H1 (cell line): ENCODE results near the gene CCDC12. TPM values are rescaled to one million over a fixed set of nuclear protein-coding genes. Genes with fewer than 3 reads are reported as not detected.

ENCODE experiments used
- CTCF ChIA-PET: fragments of 300-600 bp; sonication (Branson Sonifier 250); formaldehyde crosslinking; loops from one replicate; lab custom pipeline; 2021; ENCODE audit not compliant: partially characterized antibody; lab: Charles Lee
- POLR2A ChIA-PET: fragments of 300-600 bp; sonication (Branson Sonifier 250); formaldehyde crosslinking; loops from one replicate; lab custom pipeline; 2021; ENCODE audit warnings: inconsistent platforms; ENCODE audit not compliant: partially characterized antibody; lab: Charles Lee
- DNase-seq, 2 experiments: peaks; one replicate each; pipeline versions ENCODE4 v3.0.0 to v3.0.0-alpha.2; 2010 to 2022; ENCODE audit warnings: low spot score in 2 of 2, low read depth in 1 of 2, mixed read lengths in 1 of 2
- FAIRE-seq: peaks from 2 replicates; lab custom pipeline; 2011; peaks lifted over from hg19 to GRCh38; lab: Jason Lieb, UNC
- H2AFZ ChIP-seq: 2 replicates; pipeline ENCODE4 v1.8.1; 2012; ENCODE audit warnings: low read length, inconsistent platforms
- H2AK5ac ChIP-seq: 2 replicates; pipeline ENCODE4 v1.6.1; 2013; ENCODE audit warnings: low read depth, low read length
- H2BK120ac ChIP-seq: replicated peaks from 2 replicates; pipeline ENCODE3; 2013; ENCODE audit warnings: low read depth, low read length, inconsistent platforms
- H2BK12ac ChIP-seq: 2 replicates; pipeline ENCODE4 v1.6.1; 2013; ENCODE audit warnings: low read depth, low read length
- H2BK15ac ChIP-seq: 2 replicates; pipeline ENCODE4 v1.6.1; 2013; ENCODE audit warnings: low read length
- H2BK20ac ChIP-seq: 2 replicates; pipeline ENCODE4 v1.6.1; 2013; ENCODE audit warnings: low read length
- H2BK5ac ChIP-seq: 2 replicates; pipeline ENCODE4 v1.6.1; 2013; ENCODE audit warnings: low read depth, low read length
- H3K14ac ChIP-seq: 2 replicates; pipeline ENCODE4 v1.6.1; 2013; ENCODE audit warnings: inconsistent platforms; ENCODE audit not compliant: insufficient read length
- H3K18ac ChIP-seq: 2 replicates; pipeline ENCODE4 v1.6.1; 2013; ENCODE audit warnings: low read length; ENCODE audit errors: extremely low read depth
- H3K23ac ChIP-seq: 2 replicates; pipeline ENCODE4 v1.6.1; 2013; ENCODE audit warnings: inconsistent platforms; ENCODE audit not compliant: insufficient read length
- H3K23me2 ChIP-seq: 2 replicates; pipeline ENCODE4 v1.6.1; 2013; ENCODE audit warnings: low read depth, low read length
- H3K27ac ChIP-seq: 2 replicates; pipeline ENCODE4 v1.6.1; 2011; ENCODE audit warnings: low read depth, low read length, inconsistent platforms
- H3K27me3 ChIP-seq, 4 experiments: replicated peaks in 1 of 4; 1 replicate in 1 of 4; 2 replicates in 3 of 4; pipeline versions ENCODE4 v1.6.1 to v1.8.1; 2011 to 2013; ENCODE audit warnings: low read length in 3 of 4, mild to moderate bottlenecking in 3 of 4, inconsistent platforms in 2 of 4, mixed read lengths in 2 of 4, moderate library complexity in 1 of 4; ENCODE audit not compliant: control insufficient read depth in 3 of 4, insufficient read depth in 3 of 4; ENCODE audit errors: extremely low read depth in 1 of 4
- H3K36me3 ChIP-seq, 4 experiments: 2 replicates each; pipeline versions ENCODE4 v1.6.1 to v1.8.1; 2011 to 2013; ENCODE audit warnings: mild to moderate bottlenecking in 4 of 4, low read length in 3 of 4, moderate library complexity in 2 of 4, control low read depth in 1 of 4, inconsistent platforms in 1 of 4; ENCODE audit not compliant: insufficient read depth in 4 of 4, control insufficient read depth in 2 of 4
- H3K4ac ChIP-seq: replicated peaks from 2 replicates; pipeline ENCODE3; 2013; ENCODE audit warnings: low read length, low read depth, mixed read lengths, inconsistent platforms; ENCODE audit not compliant: insufficient read length
- H3K4me1 ChIP-seq, 4 experiments: replicated peaks in 1 of 4; 1 replicate in 1 of 4; 2 replicates in 3 of 4; pipeline versions ENCODE4 v1.6.1 to v1.8.1; 2011 to 2013; ENCODE audit warnings: low read length in 3 of 4, inconsistent platforms in 2 of 4, mixed read lengths in 1 of 4; ENCODE audit not compliant: insufficient read depth in 4 of 4, control insufficient read depth in 3 of 4
- H3K4me2 ChIP-seq, 2 experiments: 2 replicates each; pipeline versions ENCODE4 v1.6.1 to v1.8.1; 2011 to 2013; ENCODE audit warnings: low read depth in 2 of 2, low read length in 2 of 2, control low read depth in 1 of 2, inconsistent platforms in 1 of 2, mild to moderate bottlenecking in 1 of 2; ENCODE audit not compliant: insufficient read depth in 1 of 2
- H3K4me3 ChIP-seq, 4 experiments: fragments of 200-600, 300-600 bp in 1 of 4; sonication (generic), shearing (Covaris generic), sonication (Bioruptor Twin) in 1 of 4; 2 replicates each; pipeline versions ENCODE4 v1.5.1 to v1.8.1; 2011 to 2016; ENCODE audit warnings: low read length in 4 of 4, low read depth in 3 of 4, control low read depth in 2 of 4, inconsistent platforms in 2 of 4, mild to moderate bottlenecking in 2 of 4, mixed read lengths in 1 of 4, moderate library complexity in 1 of 4; ENCODE audit not compliant: insufficient read depth in 2 of 4; ENCODE audit errors: extremely low read depth in 1 of 4
- H3K56ac ChIP-seq: replicated peaks from 2 replicates; pipeline ENCODE3; 2013; ENCODE audit warnings: low read depth, mild to moderate bottlenecking, mixed read lengths, low read length, inconsistent platforms; ENCODE audit not compliant: insufficient read length
- H3K79me1 ChIP-seq: 2 replicates; pipeline ENCODE4 v1.6.1; 2013; ENCODE audit warnings: low read depth, low read length, control low read depth
- H3K79me2 ChIP-seq, 2 experiments: 2 replicates each; pipeline versions ENCODE4 v1.6.1 to v1.8.1; 2012 to 2013; ENCODE audit warnings: low read length in 2 of 2, mild to moderate bottlenecking in 2 of 2, inconsistent platforms in 1 of 2; ENCODE audit not compliant: insufficient read depth in 2 of 2, control insufficient read depth in 1 of 2
- H3K9ac ChIP-seq, 4 experiments: replicated peaks in 1 of 4; 1 replicate in 1 of 4; 2 replicates in 3 of 4; pipeline versions ENCODE4 v1.6.1 to v1.8.1; 2011 to 2013; ENCODE audit warnings: low read depth in 3 of 4, low read length in 3 of 4, control low read depth in 2 of 4, mild to moderate bottlenecking in 2 of 4, moderate library complexity in 2 of 4, inconsistent platforms in 1 of 4; ENCODE audit errors: extremely low read depth in 1 of 4
- H3K9me3 ChIP-seq, 2 experiments: 2 replicates each; pipeline versions ENCODE4 v1.6.1 to v1.8.1; 2012 to 2013; ENCODE audit warnings: mild to moderate bottlenecking in 2 of 2, moderate library complexity in 2 of 2, control low read depth in 1 of 2, inconsistent platforms in 1 of 2, low read depth in 1 of 2, low read length in 1 of 2, mixed read lengths in 1 of 2; ENCODE audit not compliant: insufficient read depth in 2 of 2
- H4K20me1 ChIP-seq, 2 experiments: replicated peaks in 1 of 2; 2 replicates each; pipeline versions ENCODE3 to v1.8.1; 2011 to 2013; ENCODE audit warnings: inconsistent platforms in 2 of 2, low read length in 2 of 2, mild to moderate bottlenecking in 1 of 2; ENCODE audit not compliant: insufficient read depth in 2 of 2, control insufficient read depth in 1 of 2
- H4K5ac ChIP-seq: 2 replicates; pipeline ENCODE4 v1.6.1; 2013; ENCODE audit warnings: low read length, low read depth, mixed read lengths, inconsistent platforms; ENCODE audit not compliant: insufficient read length
- H4K8ac ChIP-seq: 2 replicates; pipeline ENCODE4 v1.8.0; 2013; ENCODE audit warnings: mild to moderate bottlenecking, moderate library complexity, low read length, inconsistent platforms; ENCODE audit not compliant: insufficient read depth; ENCODE audit errors: extremely low read depth
- H4K91ac ChIP-seq: replicated peaks from 2 replicates; pipeline ENCODE3; 2013; ENCODE audit warnings: low read length, mixed read lengths, inconsistent platforms; ENCODE audit not compliant: insufficient read length
- KDM1A ChIP-seq: fragments of 200-600, 300-600 bp; sonication (generic); IDR thresholded peaks from 2 replicates; pipeline ENCODE4 v1.7.1; 2016; ENCODE audit warnings: mild to moderate bottlenecking, low read length, borderline replicate concordance
- RXRA ChIP-seq: IDR thresholded peaks from 2 replicates; pipeline ENCODE4 v1.6.1; 2011; ENCODE audit warnings: low read depth, mild to moderate bottlenecking, low read length, moderate library complexity; ENCODE audit not compliant: insufficient read depth
- SIN3A ChIP-seq, 2 experiments: IDR thresholded peaks in 1 of 2; conservative IDR thresholded peaks in 1 of 2; 2 replicates each; pipeline ENCODE4 v1.6.1; 2011 to 2012; ENCODE audit warnings: low read length in 2 of 2, improper control_type of control experiment in 1 of 2, low read depth in 1 of 2, mild to moderate bottlenecking in 1 of 2
- TAF1 ChIP-seq: IDR thresholded peaks from 2 replicates; pipeline ENCODE4 v1.6.1; 2011; ENCODE audit warnings: mild to moderate bottlenecking, low read depth, low read length
- WGBS, 2 experiments: shearing (Covaris generic) in 1 of 2; methylation state at CpG; one replicate each; pipeline versions ENCODE4 v1.1.6 to v1.1.7; 2013 to 2015; ENCODE audit warnings: low lambda C conversion rate in 2 of 2, mixed read lengths in 2 of 2, inconsistent platforms in 1 of 2, low coverage in 1 of 2, missing lambda C conversion rate in 1 of 2; ENCODE audit not compliant: insufficient replicate concordance in 2 of 2, insufficient coverage in 1 of 2, insufficient read length in 1 of 2; ENCODE audit errors: extremely low coverage in 1 of 2, missing lambda C conversion rate in 1 of 2; 5-methylcytosine and 5-hydroxymethylcytosine counted together
- polyA plus RNA-seq, 7 experiments: library from polyadenylated mRNA; depleted of rRNA in 3 of 7; stranded (reverse) in 5 of 7; unstranded in 2 of 7; fragments of >200 nt in 5 of 7; fragments of 200-250 nt in 2 of 7; gene quantifications; 1 replicate in 5 of 7; 2 replicates in 1 of 7; 4 replicates in 1 of 7; pipeline versions ENCODE4 v1.2.1 to v1.2.3, GENCODE V29; 2011 to 2013; ENCODE audit warnings: missing spikeins in 2 of 7, mixed read lengths in 2 of 7
- total RNA-seq: library from RNA; stranded (reverse); fragmentation: NEBNext Ultra II Directional; extraction: Animal tissue kit (Norgen Biotek cat#: 25700); gene quantifications from 2 replicates; pipeline ENCODE4 v1.2.1, GENCODE V29; 2021

CCDC12 gene
- total and polyA plus RNA-seq, 2 of the 8 experiments (the other 6 are each of a cell fraction or from before 2014, with no cell fraction given): 29.5 to 41.3 TPM

- FAIRE-seq (no peak), DNase-seq (no peak)
- Histone ChIP-seq H3K56ac (no peak overlapping the region), H4K5ac (no peak overlapping the region), H3K4ac (no peak overlapping the region), H3K4me1 (no peaks in the 10 kb centered on the region; a peak in 1 of 7 replicates), H4K91ac (no peak overlapping the region), H2BK15ac (no peak overlapping the region), H3K18ac (no peak overlapping the region), H3K23ac (no peak overlapping the region), H2AK5ac (no peak overlapping the region), H3K4me3 (no peak overlapping the region), H4K8ac (no peak overlapping the region; the same call in 1 of the 2 replicates), H2BK5ac (no peak overlapping the region), H3K23me2 (no peaks in the 10 kb centered on the region), H3K9ac (no peak overlapping the region), H3K9me3 (no peaks in the 10 kb centered on the region), H3K79me1 (no peaks in the 10 kb centered on the region; the same call in 1 of the 2 replicates), H3K79me2 (no peaks in the 10 kb centered on the region), H3K4me2 (no peak overlapping the region), H3K36me3 (peaks cover 5 to 28% (median 24%) of the 10 kb centered on the region in 4 experiments; a peak in 7 of 8 replicates), H2BK12ac (peak overlapping the region; percentile 68; the same call in 1 of the 2 replicates), H4K20me1 (peaks cover 2 to 21% of the 10 kb centered on the region in 2 experiments), H3K14ac (no peak overlapping the region), H2AFZ (no peak overlapping the region), H3K27me3 (no peaks in the 10 kb centered on the region), H3K27ac (no peak overlapping the region), H2BK120ac (no peak overlapping the region), H2BK20ac (no peak overlapping the region)
- 95% methylated on average over 21 of the region's 27 CpGs; no CpG with 5 or more reads in 1 of the 2 experiments for WGBS, 2 experiments
- CTCF ChIA-PET: interaction anchor here (0.6 to 14.2 kb wide), 11 partner anchors 10 to 469 kb away, joined by 3 to 130 read pairs (median 3); partner anchors contain the start of genes CCDC12 and NBEAL2
- POLR2A ChIA-PET: interaction anchor here (0.6 to 1.2 kb wide), 2 partner anchors 10 to 18 kb away, joined by 3 read pairs; no protein-coding TSS in a partner anchor
- TF ChIP-seq SIN3A (conservative IDR thresholded peaks at IDR 0.05 in 1 of 2, IDR thresholded peaks at IDR 0.05 in 1 of 2; ENCODE audit: low read depth in 1 of 2, low read length in 2 of 2) (no peak), RXRA (no peak), KDM1A (no peak), TAF1 (no peak)
Measured at GRCh38 chr3:47003461-47004368, 27.2 kb upstream of the CCDC12 start.
